Coronary artery (tissue), 2 donors: Measurements from ENCODE around the gene LACTB.
A peak's percentile ranks its signal among the peaks of the same experiment; 100 is the strongest.

Experiments
- DNase-seq: peaks from one replicate; pipeline ENCODE4 v3.0.0-alpha.2; 2017; ENCODE audit warnings: low spot score
- H3K27ac ChIP-seq, 2 donors: fragments of 200-600 bp; sonication (generic); one replicate each; pipeline ENCODE4 v1.5.1; 2016 to 2019
- H3K4me3 ChIP-seq: fragments of 200-600 bp; sonication (generic); 2 replicates; pipeline ENCODE4 v1.5.1; 2016; ENCODE audit warnings: mild to moderate bottlenecking, moderate library complexity
- TF ChIP-seq, protein P1 (sequence below): fragments of 200-600 bp; sonication (generic); IDR thresholded peaks from one replicate; pipeline ENCODE4 v1.5.1; 2019; ENCODE audit warnings: antibody characterized with exemption

Gene LACTB

DNA sequence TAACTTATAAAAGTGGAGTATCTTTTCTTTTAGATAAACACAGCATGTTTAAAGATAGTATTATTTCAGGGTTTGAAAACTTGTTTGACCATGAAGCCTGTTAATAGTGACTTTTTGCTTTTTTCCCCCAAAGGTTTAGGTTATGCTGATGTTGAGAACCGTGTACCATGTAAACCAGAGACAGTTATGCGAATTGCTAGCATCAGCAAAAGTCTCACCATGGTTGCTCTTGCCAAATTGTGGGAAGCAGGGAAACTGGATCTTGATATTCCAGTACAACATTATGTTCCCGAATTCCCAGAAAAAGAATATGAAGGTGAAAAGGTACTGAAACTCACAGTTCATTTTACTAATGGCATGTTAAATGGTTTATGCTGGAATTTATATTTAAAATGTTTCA is 5.1 kb downstream of the LACTB start:
- Histone ChIP-seq H3K4me3 (no peak overlapping the region), H3K27ac (no peak overlapping the region)
- DNase-seq: no peak
- TF ChIP-seq, protein P1, sequence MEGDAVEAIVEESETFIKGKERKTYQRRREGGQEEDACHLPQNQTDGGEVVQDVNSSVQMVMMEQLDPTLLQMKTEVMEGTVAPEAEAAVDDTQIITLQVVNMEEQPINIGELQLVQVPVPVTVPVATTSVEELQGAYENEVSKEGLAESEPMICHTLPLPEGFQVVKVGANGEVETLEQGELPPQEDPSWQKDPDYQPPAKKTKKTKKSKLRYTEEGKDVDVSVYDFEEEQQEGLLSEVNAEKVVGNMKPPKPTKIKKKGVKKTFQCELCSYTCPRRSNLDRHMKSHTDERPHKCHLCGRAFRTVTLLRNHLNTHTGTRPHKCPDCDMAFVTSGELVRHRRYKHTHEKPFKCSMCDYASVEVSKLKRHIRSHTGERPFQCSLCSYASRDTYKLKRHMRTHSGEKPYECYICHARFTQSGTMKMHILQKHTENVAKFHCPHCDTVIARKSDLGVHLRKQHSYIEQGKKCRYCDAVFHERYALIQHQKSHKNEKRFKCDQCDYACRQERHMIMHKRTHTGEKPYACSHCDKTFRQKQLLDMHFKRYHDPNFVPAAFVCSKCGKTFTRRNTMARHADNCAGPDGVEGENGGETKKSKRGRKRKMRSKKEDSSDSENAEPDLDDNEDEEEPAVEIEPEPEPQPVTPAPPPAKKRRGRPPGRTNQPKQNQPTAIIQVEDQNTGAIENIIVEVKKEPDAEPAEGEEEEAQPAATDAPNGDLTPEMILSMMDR: no peak

DNA sequence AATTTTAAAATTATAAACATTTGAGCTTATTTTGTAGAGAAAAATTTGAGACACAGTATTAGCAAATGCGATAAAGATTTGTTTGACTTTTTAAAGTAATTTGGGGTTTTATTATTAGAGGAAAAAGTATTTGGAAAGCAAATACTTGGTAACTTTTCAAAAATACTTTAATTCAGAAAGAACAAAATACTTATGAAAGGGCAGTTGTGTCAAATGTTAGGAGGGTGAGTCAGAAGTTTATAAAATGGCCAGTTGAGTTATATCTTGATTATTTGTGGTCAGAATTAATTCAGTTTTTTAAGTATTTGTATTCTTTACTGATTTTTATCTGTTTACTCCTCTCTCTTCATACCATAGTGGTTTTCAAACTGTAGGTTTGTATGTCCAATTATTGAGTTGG is 12.1 kb downstream of the LACTB start:
- TF ChIP-seq, protein P1: no peak
- H3K27ac ChIP-seq: peak overlapping the region; percentile 22 to 29
- no peak for DNase-seq
- H3K4me3 ChIP-seq: no peak overlapping the region

DNA sequence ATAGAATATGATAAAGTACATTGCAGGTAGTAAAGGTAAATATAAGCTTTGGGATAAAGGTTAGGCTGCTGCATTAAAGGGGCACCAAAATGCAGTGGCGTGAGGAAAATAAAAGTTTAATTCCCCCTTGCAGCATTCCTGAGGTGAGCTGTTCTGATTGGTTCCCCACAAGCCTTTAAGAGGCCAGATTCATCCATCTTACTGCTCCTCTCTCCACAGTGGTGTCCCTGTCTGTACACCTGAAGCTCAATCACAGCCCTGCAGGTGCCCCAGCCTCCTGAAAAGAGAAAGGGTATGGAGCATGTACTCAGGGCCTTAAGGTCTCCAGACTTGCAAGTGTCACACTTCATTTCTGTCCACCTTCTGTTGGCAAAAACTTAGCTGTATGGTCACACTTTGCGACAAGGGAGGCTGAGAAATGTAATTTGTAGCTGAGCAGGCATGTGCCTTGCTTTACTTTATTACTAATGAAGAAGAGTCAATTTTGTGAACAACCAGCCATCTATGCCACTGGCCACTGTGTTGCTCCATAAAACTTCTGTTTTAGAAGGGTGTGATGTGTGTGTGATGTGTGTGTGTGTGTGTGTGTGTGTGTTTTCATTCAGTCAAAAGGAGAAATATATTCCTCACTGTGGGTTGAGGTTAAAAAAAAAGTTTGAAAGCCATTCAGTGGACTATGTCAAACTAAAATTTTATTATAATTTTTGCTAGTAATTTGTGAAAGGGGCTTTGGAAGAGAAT is 12.8 kb downstream of the LACTB start:
- H3K4me3 ChIP-seq: no peak overlapping the region
- TF ChIP-seq, protein P1: no peak
- peak overlapping the region; percentile 22 to 76 for H3K27ac ChIP-seq
- DNase-seq: no peak

DNA sequence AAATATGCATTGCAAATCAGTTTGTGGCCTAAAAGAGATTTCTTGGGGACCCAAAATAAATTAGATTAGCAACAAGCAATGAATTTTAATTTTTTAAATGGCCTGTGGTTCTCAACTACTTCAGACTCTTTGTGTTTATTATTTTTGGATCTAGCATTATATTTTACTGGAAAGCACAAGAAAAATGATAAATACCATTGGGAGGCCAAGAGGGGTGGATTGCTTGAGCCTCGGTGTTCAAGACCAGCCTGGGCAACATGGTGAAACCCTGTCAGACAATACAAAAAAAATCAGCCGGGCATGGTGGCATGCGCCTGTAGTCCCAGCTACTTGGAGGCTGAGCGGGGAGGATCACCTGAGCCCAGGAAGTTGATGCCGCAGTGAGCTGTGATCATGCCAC is 13.6 kb downstream of the LACTB start:
- no peak for DNase-seq
- H3K27ac ChIP-seq: peak overlapping the region; percentile 46 to 68
- no peak overlapping the region for H3K4me3 ChIP-seq
- TF ChIP-seq, protein P1: no peak

DNA sequence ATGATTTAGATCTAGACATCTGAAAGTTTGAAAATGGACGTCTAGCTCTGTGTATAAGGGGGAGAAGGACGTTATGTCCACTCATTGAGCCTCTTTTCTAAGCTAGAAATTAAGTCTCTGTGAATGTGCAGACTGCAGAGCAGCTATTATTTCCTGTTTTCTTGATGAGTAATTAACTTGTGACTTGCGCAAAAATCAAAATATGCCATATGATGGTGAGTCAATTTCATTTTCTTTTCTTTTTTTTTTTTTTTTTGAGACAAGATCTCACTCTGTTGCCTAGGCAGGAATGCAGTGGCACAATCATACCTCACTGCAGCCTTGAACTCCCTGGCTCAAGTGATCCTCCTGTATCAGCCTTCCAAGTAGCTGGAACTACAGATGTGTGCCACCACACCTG is 14.1 kb downstream of the LACTB start:
- DNase-seq: no peak
- no peak overlapping the region for H3K4me3 ChIP-seq
- peak overlapping the region; percentile 54 to 68 for H3K27ac ChIP-seq
- TF ChIP-seq, protein P1: no peak

DNA sequence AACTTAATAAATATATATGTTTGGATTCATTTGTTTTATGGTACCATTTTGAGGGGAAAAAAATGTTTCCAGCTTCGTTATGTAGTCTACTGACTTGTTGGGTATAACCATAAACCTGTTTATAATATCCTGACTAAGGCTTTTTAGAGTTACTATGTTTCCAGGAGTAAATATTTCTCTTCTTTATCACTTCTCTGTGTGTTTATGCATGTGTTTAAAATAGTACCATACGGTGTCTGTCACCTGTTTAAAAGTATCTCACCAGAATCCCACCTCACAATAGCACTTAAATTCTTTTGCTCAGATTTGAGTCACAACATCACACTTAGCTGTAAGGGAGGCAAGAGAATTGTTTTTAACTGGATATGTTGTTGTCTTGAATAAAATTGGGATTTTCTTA is 15.1 kb downstream of the LACTB start:
- peak overlapping the region in 1 of 2 donors; percentile 13 for H3K27ac ChIP-seq
- no peak overlapping the region for H3K4me3 ChIP-seq
- TF ChIP-seq, protein P1: no peak
- no peak for DNase-seq

DNA sequence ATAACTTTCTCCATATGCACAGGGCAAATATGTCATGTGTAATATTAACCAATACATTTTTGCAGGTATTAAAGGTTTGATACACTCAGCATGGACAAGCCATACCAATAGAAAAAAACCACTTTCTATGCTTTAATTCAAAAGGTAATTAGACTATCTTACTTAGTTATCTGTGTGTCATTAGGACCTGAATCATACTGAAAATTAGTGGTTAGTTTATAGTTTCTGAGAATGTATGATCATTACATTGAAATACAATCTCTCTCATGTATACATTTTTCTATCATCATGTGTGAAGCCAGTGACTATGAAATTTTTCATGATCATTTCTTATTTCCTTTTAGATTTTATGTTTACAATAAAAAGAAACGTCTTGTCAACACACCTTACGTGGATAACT is 19.3 kb downstream of the LACTB start:
- H3K4me3 ChIP-seq: no peak overlapping the region
- H3K27ac ChIP-seq: no peak overlapping the region
- TF ChIP-seq, protein P1: no peak
- DNase-seq: no peak
